Right lung (tissue), 5 donors: Measurements from ENCODE around the gene LGALS7. TPM values are rescaled to one million over a fixed set of nuclear protein-coding genes. Genes with fewer than 3 reads are reported as not detected.
A peak's percentile ranks its signal among the peaks of the same experiment; 100 is the strongest.

Experiments used
- DNase-seq, 2 donors: peaks; one replicate each; pipeline ENCODE4 v3.0.0-alpha.2; 2013
- polyA plus RNA-seq, 5 donors: library from polyadenylated mRNA; unstranded; fragments of 120-200 nt; gene quantifications; one replicate each; pipeline versions ENCODE4 v1.2.1 to v1.2.3, GENCODE V29; 2013; ENCODE audit warnings: inconsistent platforms in 1 of 5, low replicate concordance in 1 of 5; ENCODE audit not compliant: insufficient read length in 5 of 5, insufficient read depth in 1 of 5

Gene LGALS7
- polyA plus RNA-seq, 5 donors, result 0.26 to 2.2 (median 1.2) TPM; not detected in 1

- no peak for DNase-seq
These were observed 32.4 kb downstream of the LGALS7 start for GRCh38 chr19:38740932-38741331.

GRCh38 chr19:38740257-38740592, 33.1 kb downstream of the LGALS7 start:
- DNase-seq, result no peak

DNA sequence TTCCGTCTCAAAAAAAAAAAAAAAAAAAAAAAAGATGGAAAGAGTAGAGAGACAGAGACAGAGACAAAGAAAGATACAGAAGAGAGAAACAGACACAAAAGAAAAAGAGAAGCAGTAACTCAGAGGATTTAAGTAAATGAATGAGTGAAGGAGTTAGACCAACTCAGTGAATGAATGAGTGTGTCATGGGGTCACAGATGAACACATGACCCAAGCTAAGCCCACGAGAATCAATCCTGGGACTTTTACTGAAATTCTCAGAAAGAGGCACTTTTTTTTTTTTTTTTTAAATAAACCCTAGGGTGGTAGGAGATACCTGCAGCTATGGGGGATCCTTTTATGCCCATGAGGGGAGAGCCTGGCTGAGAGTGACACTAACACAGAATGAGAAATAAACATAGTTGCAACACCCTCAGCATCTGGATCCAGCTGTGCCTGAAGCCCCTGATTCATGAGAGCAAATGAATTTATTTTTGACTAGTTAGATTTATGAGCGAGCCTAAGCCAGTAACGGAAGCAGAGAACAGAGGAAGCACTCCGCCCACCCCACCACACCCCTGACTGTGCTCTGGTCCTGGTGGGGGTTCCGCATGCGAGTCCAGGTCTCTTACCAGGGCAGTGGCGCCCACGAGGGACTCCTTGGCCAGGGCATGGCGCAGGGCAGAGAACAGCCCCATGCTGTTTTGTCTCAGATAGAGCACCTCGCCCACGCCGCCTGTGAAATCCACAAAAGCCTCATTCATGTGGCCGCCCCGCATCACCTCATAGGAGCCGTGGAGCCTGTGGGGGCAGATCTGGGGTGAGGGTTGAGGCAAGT, 33.7 kb downstream of the LGALS7 start:
- no peak for DNase-seq

DNA sequence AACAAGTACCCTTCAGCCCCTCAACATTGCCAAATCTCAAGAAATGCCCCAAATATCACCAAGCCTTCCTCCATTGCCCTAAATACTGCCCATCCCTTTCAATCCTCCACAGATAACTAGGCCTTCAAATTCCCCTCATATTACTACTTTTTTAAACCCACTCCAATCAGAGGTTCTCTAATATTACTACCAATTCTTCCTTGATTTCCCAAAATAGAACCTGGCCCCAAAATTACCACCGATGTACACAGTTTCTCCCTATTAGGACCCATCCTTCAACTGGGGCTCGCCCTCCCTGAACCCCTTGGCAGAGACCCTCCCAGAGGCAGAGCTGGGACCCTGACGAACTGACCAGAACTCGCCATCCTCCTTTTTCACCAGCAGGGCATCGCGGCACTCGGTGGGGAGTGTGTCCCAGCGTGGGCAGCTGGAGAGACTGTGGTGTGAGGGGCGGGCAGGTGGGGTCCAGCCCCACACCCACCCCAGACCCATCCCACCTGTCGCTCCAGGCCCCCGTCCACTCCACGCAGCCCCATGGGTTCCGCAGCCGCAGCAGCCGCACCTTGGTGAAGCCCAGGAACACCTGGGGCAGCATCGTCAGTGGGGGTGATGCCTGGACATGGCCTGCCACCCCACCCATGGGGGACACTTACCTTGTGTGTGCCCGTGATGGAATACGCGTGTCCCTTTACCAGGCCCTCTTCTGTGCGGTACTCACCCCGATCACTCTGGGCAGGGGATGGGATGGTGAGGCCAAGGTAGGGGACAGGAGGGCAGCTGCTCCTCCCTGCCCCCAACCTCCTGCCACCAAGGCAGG, 35.2 kb downstream of the LGALS7 start:
- DNase-seq, result no peak

GRCh38 chr19:38737281-38737865, 35.9 kb downstream of the LGALS7 start:
- DNase-seq, result no peak

- DNase-seq, result no peak
These were observed 36.7 kb downstream of the LGALS7 start for GRCh38 chr19:38736413-38737280.

DNA sequence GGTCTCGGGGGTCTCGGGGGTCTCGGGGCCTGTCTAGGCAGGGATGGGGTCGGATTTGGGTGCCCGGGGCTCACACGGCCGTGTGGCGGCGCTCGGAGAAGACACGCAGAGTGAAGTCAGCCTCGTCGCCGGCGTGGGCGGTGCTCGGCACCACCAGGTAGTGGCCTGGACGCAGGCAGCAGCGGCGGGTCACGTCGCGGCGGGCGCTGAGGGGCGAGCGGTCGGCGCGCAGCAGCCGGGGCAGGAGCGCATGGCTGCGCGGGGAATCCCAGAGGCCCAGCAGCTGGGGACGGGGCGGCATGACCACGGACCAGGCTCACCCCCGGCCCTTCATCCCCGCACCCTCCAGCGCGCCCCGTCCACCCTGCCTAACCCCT, 37.3 kb downstream of the LGALS7 start:
- no peak for DNase-seq

DNA sequence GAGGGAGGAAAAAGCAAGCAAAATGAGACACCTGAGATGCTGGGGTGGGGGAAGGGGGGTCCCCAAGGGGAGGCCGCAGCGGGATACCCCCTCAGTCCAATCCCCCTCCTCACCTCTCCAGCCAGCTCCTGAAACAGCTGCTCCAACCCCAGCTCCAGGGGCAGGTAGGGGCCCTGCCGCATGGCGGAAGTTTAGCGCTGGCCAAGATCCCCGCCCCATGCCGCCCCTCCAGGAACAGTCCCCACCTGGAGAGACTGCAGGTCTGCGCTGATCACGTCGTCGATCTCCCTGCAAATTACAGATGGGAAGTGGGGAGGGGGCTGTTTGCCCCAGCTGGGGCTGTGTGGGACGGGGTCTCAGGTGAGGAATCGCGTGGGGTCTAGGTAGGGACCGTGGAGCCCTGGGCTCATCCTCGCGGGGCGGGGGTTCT, 38.0 kb downstream of the LGALS7 start:
- no peak for DNase-seq

- no peak for DNase-seq
These were observed 38.7 kb downstream of the LGALS7 start for GRCh38 chr19:38734426-38735256.

DNA sequence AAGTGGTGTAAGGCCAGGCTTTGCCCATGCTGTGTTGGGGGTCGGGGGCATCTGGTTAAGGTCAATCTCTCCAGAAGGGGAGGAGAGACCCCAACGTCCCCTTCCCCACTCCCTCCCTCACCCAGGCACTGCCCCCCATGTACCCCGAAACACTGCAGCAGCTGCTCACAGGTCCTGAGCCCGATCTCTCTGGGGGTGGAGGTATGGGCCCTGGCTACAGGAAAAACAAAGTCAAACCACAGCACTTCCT, 39.2 kb downstream of the LGALS7 start:
- DNase-seq, result no peak

DNA sequence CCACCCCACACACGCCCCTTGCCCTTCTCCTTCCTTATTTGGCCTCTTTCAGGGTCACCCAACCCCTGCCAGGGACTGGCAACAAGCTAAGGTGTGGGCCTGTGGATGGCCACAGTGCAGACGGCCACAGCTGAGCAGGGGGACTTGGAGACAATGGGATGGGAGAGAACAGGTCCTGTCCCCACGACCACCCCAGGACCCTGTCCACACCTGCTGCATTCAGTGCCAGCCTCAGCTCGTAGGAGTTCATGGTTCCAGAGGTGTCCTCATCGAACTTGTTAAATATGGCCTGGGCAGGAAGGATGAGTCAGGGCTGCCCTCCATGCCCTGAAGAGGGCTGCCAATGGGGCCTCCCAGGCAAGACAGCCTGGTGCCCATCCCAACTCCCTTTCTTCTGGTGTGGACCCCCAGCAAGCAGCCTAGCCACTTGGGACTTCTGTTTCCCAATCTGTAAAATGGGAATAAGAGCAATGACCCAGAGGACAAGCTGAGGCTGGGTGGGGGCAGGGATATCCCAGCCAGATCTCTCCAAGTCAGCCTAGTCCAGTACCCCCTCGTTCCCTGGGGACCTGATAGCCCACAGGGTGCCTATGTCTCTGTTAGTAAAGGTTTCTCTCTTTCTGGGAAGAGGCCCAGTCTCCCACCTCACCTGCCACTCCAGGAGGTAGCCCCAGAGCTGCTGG, 39.7 kb downstream of the LGALS7 start:
- no peak for DNase-seq

- DNase-seq, result no peak
These were observed 40.1 kb downstream of the LGALS7 start for GRCh38 chr19:38733241-38733492.

- no peak for DNase-seq
These were observed 41.5 kb downstream of the LGALS7 start for GRCh38 chr19:38731654-38732301.

DNA sequence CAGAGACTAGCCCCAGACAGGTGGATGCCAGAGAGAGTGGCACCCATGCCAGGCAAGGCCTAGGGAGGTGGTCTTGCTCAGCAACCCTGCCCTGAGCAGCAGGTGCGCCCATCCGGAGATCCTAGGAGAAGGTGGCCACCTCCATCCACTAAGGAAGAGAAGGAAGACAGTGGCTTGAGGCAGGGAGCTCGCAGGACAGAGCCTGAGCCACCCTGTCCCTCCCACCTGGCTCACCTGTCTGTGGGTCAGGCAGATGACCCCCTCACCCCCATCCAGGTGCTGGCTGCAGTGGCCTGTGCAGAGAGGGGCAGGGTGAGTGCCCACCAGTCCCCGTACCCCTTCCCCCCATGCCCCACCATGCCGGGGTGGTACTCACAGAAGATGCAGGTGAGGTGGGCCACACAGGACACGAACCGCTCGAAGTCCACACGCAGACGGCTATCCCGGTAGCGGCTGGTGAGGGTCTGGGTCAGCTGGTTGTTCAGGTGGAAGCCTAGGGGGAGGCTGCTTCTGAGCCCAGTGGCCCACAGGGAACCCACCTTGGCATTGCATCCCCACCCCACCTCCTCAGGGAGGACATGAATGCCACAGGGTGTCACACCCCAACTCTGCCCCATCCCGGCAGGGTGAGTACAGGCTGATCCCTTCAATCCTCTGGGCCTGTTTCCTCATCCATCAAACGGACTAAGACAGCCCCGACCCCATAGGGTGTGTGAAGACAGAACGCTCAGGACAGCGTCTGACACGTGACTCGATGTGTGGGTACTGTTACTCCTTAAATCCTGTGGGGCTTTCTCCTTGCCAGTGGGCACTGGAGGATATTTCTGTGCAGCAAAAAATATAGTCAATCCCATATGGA, 42.4 kb downstream of the LGALS7 start:
- no peak for DNase-seq

DNA sequence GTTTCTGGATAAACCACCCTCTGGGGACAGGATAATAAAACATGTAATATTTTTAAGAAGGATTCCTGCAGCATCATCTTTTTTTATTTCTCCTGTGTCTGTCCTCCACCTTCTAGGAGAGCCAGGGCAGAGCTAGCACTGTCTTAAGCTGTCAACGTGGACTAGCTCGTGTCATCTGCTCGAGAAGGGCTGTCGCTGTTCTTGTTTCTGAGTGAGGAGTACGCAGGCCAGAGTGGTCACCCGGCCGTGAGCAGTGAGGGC, 42.9 kb downstream of the LGALS7 start:
- DNase-seq, result no peak

GRCh38 chr19:38729653-38730469, 43.5 kb downstream of the LGALS7 start:
- DNase-seq, result peak in 1 of 2 donors; percentile 34

GRCh38 chr19:38728752-38729541, 44.4 kb downstream of the LGALS7 start:
- no peak for DNase-seq
